HG03565 (cell line): ENCODE measurements around the gene CLDN25.

Experiments used
- ATAC-seq: cut with Tn5 transposase; IDR thresholded peaks from one replicate; pipeline ENCODE4 v1.9.1; 2021; ENCODE audit warnings: mild to moderate bottlenecking, moderate library complexity; ENCODE audit not compliant: unreplicated experiment

Gene CLDN25

GRCh38 chr11:113806406-113806805, 26.8 kb downstream of the CLDN25 start:
- ATAC-seq, result no peak

DNA sequence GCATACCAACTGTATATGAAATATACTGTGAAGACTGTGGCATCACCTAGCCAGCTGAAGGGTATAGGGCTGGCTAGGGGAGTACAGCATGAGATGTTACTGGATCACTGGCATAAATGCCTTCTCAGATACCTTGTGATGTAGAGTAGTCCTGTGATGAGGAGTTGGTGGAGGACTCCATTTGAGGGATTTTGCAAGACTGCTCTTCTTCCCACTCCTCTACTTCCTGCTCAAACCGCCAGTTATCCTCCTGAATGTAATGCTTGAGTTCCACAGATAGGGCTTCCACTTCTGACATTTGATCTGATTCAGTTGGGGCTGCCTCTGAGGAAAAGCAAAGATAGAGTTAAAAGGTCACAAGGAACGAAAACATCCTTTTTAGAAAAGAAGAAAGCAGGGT, 29.3 kb downstream of the CLDN25 start:
- no peak for ATAC-seq

GRCh38 chr11:113814181-113814580, 34.6 kb downstream of the CLDN25 start:
- no peak for ATAC-seq

DNA sequence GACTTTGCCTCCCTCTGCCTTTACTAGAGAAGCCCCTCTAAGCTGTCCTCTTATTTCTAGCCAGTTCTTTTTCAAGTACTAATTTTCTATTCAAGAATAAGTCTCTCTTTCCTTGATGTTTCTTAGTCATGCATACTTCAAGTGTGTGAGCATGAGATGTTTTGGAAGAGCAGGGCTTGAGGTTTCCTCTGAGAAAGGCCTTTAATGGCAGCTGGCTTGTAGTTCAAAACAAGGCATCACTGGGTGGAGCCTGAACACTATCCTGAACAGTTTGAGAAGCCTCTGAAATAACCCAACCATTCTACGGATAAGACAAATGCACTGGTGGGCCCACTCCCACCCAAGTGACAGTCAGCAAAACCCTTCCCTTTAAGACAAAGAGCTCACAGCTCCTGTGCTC, 37.6 kb downstream of the CLDN25 start:
- no peak for ATAC-seq

DNA sequence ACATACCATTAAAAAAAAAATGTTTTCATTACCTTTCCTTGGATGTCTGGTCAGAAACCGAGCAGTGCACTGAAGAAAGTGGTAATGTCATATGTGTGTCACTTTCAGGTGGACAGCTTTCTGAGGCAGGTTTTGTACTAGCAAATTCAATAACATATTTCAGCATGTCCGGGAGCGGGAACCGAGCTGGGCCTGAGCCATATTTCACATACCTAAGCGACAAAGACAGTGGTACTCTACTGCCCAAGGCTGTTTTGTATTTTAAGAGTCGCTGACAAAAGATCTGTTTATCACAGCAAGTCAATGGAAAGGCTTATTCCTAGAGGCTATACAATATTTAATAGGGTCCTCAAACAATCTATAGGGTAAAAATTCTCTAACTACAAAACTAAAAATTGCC, 38.0 kb downstream of the CLDN25 start:
- no peak for ATAC-seq

DNA sequence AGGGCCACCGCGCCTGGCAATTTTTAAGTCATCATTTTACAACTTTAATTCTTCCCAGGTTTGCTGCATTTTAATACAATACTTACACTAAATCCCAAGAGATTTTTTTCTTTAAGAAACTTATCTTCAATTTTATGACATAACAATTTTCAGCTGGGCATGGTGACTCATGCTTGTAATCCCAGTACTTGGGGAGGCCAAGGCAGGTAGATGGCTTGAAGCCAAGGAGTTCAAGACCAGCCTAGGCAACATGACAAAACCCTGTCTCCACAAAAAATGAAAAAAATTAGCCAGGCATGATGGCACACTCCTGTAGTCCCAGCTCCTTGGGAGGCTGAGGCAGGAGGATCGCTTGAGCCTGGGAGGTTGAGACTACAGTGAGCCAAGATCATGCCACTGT, 38.8 kb downstream of the CLDN25 start:
- ATAC-seq, result no peak

DNA sequence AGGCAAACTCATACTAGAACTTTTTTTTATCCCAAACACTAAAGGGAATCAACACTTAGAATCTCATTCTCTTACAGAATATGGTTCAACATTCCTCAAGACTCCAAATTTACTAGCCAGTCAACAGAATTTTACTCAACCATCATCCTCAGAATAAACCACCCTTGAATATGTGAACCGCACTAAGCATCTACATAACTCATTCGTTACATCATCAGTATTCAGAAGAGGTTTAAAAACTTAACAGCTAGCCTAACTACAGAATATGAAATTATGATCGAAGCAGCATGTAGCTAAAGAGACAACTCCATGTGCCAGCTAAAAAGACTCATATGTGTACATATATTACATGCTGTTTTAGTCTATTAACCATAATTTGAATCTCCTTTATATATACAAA, 47.9 kb downstream of the CLDN25 start:
- no peak for ATAC-seq

DNA sequence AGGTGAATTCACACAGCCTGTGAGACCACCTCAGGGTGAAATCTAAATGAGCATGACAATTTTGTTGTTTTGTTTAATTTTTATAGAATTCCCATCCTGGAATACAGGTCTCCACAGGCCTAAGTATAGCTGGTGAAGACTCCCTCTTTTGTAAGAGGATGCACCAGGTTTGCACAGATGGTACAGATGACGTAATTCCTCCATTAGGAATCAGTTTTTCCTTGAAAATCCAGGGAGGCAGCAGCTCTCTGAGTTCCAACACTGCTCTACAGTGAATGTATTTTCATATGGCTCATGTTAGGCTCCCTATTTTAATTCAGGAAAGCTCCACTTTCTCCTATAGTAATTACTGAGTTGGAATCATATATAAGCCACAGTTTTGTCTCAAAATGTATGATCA, 48.6 kb downstream of the CLDN25 start:
- no peak for ATAC-seq

DNA sequence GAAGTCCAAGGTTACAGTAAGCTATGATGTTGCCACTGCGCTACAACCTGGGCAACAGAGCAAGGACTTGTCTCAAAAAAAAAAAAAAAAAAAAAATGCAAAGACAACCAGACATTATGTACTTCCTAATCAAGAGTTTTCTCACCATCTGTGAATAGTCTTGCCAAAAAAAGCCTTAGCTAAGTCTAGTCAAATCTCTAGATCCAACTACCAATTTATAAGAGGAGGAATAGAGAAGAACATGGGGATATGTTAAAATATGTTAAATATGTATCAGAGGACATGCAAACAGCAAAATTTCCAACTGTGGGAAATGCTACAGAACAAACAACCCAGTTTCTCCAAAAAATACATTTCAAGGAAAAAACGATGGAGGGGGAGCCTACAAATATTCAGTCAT, 50.2 kb downstream of the CLDN25 start:
- ATAC-seq, result no peak
